HepG2 (cell line): ENCODE data around the gene HEXD. TPM values are rescaled to one million over a fixed set of nuclear protein-coding genes. Genes with fewer than 3 reads are reported as not detected.

Experiments used
- DBP ChIP-seq: sonication (generic); formaldehyde crosslinking; IDR thresholded peaks from 2 replicates; pipeline ENCODE4 v1.4.0; 2020; ENCODE audit warnings: missing genetic modification reagents; ENCODE audit errors: not compliant biosample characterization
- KDM3A ChIP-seq: IDR thresholded peaks from 2 replicates; pipeline ENCODE4 v1.6.1; 2018; ENCODE audit warnings: low read depth, missing compliant biosample characterization
- MTA1 ChIP-seq: sonication (generic); formaldehyde crosslinking; IDR thresholded peaks from 2 replicates; pipeline ENCODE4 v1.4.0; 2020; ENCODE audit warnings: missing genetic modification reagents, mild to moderate bottlenecking, borderline replicate concordance
- NFATC3 ChIP-seq: sonication (generic); formaldehyde crosslinking; IDR thresholded peaks from 2 replicates; pipeline ENCODE4 v1.5.1; 2020; ENCODE audit warnings: mild to moderate bottlenecking, missing genetic modification reagents
- RBM22 ChIP-seq: fragments of 200-400 bp; formaldehyde crosslinking; optimal IDR thresholded peaks from 2 replicates; pipeline ENCODE3; 2017; ENCODE audit warnings: mild to moderate bottlenecking, low read length, moderate library complexity
- SKI ChIP-seq: fragments of 450-650 bp; IDR thresholded peaks from one replicate; pipeline ENCODE4 v1.6.1; 2018; ENCODE audit warnings: mild to moderate bottlenecking; ENCODE audit not compliant: partially characterized antibody
- SOX5 ChIP-seq: IDR thresholded peaks from 2 replicates; pipeline ENCODE4 v1.6.1; 2016; ENCODE audit warnings: borderline replicate concordance
- TBX3 ChIP-seq: fragments of 450-650 bp; IDR thresholded peaks from 2 replicates; pipeline ENCODE4 v1.6.1; 2017; ENCODE audit warnings: antibody characterized with exemption, mild to moderate bottlenecking, inconsistent platforms, borderline replicate concordance
- ZBTB1 ChIP-seq: sonication (generic); formaldehyde crosslinking; IDR thresholded peaks from 2 replicates; pipeline ENCODE4 v1.4.0; 2020; ENCODE audit warnings: missing genetic modification reagents, borderline replicate concordance
- ZNF30 ChIP-seq: sonication (generic); formaldehyde crosslinking; IDR thresholded peaks from 2 replicates; pipeline ENCODE4 v1.5.0; 2020; ENCODE audit warnings: mild to moderate bottlenecking, missing genetic modification reagents
- ZNF333 ChIP-seq: sonication (generic); formaldehyde crosslinking; IDR thresholded peaks from 2 replicates; pipeline ENCODE4 v1.4.0; 2020; ENCODE audit warnings: mild to moderate bottlenecking, missing genetic modification reagents, borderline replicate concordance
- ZNF512B ChIP-seq: sonication (generic); formaldehyde crosslinking; IDR thresholded peaks from 2 replicates; pipeline ENCODE4 v1.5.1; 2020; ENCODE audit warnings: missing genetic modification reagents, mild to moderate bottlenecking, borderline replicate concordance
- ZNF569 ChIP-seq: sonication (generic); formaldehyde crosslinking; IDR thresholded peaks from 2 replicates; pipeline ENCODE4 v1.5.0; 2020; ENCODE audit warnings: mild to moderate bottlenecking, missing genetic modification reagents, moderate library complexity, borderline replicate concordance
- ZNF646 ChIP-seq: sonication (generic); formaldehyde crosslinking; IDR thresholded peaks from 2 replicates; pipeline ENCODE4 v1.9.0; 2021; ENCODE audit warnings: mild to moderate bottlenecking, missing genetic modification reagents
- polyA plus RNA-seq, 8 experiments: library from polyadenylated mRNA; depleted of rRNA in 3 of 8; stranded (reverse) in 7 of 8; unstranded in 1 of 8; fragments of >200 nt; fragmentation: Illumina TruSeq in 4 of 8; extraction: Trizol in 4 of 8; gene quantifications; 2 replicates each; pipeline versions ENCODE4 v1.2.1 to v1.2.3, GENCODE V29; 2011 to 2016; ENCODE audit warnings: low read depth in 4 of 8, missing spikeins in 1 of 8, mixed read lengths in 1 of 8; ENCODE audit not compliant: insufficient read depth in 1 of 8
- total RNA-seq, 5 experiments: library from RNA; depleted of rRNA; stranded (reverse); fragments of >200 nt; fragmentation: Illumina TruSeq; extraction: Trizol; gene quantifications; 2 replicates each; pipeline ENCODE4 v1.2.3, GENCODE V29; 2016; ENCODE audit warnings: low read depth in 1 of 5
- TF ChIP-seq, protein P1 (sequence below): sonication (generic); formaldehyde crosslinking; IDR thresholded peaks from 2 replicates; pipeline ENCODE4 v1.5.0; 2020; ENCODE audit warnings: missing genetic modification reagents
- TF ChIP-seq, protein P2 (sequence below): sonication (generic); formaldehyde crosslinking; IDR thresholded peaks from 2 replicates; pipeline ENCODE4 v1.5.1; 2020; ENCODE audit warnings: missing genetic modification reagents, mild to moderate bottlenecking, borderline replicate concordance

The HEXD gene
- total and polyA plus RNA-seq, 2 of the 13 experiments (the other 11 are each of a cell fraction or from before 2014, with no cell fraction given) = 22.3 to 41.8 TPM

DNA sequence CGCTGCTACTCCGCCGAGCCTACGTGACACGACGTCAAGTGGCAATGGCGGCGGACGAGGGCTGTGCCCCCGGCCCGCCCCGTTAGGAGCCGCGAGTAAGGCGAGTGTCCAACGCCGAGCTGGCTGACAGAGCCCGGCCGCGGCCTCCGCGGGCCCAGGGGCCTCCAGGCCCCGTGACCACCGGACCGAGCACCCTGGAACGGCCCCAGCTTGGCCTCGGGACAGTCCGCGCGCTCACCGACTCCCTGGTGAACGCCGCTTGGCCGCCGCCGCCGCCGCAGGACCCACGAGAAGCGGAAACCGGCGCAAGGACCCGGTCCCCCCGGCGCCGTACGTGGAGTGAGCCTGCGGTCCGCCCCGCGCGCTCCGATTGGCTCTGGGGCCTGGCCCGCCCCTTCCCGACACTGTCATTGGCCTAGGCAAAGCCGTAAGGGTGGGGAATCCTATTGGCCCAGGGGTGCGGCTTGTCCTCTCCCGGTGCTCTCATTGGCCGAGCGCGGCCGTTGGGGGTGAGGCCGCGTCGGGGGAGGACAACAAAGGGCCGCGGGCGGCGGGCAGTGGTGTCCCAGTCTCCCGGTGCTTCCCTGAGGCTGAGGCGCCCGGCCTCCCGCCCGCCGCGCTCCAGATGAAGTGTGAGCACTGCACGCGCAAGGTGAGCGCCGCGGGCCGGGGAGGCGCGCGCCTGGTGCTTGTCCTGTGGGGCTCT lies 40.2 kb downstream of the HEXD start, which contains the start of gene NARF (continued):
- TF ChIP-seq MTA1 (CRISPR knock-in tag) (peak; percentile 71; the same call in 1 of the 2 replicates), ZNF30 (no peak), SKI (peak; percentile 52), DBP (CRISPR knock-in tag) (peak; percentile 70), NFATC3 (CRISPR knock-in tag) (no peak), RBM22 (peak; percentile 63), ZNF569 (no peak), ZNF512B (CRISPR knock-in tag) (no peak), TBX3 (peak; percentile 59; the same call in 1 of the 2 replicates), ZNF333 (peak; percentile 67; the same call in 1 of the 2 replicates), ZBTB1 (no peak; the same call in 1 of the 2 replicates), KDM3A (peak; percentile 87; the same call in 1 of the 2 replicates), ZNF646 (no peak), SOX5 (0 out of 2 replicates have a peak, but pooled peaks have one; percentile 59)
- TF ChIP-seq, protein P1, sequence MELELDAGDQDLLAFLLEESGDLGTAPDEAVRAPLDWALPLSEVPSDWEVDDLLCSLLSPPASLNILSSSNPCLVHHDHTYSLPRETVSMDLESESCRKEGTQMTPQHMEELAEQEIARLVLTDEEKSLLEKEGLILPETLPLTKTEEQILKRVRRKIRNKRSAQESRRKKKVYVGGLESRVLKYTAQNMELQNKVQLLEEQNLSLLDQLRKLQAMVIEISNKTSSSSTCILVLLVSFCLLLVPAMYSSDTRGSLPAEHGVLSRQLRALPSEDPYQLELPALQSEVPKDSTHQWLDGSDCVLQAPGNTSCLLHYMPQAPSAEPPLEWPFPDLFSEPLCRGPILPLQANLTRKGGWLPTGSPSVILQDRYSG (CRISPR knock-in tag) = peak; percentile 54; the same call in 1 of the 2 replicates
- TF ChIP-seq, protein P2, sequence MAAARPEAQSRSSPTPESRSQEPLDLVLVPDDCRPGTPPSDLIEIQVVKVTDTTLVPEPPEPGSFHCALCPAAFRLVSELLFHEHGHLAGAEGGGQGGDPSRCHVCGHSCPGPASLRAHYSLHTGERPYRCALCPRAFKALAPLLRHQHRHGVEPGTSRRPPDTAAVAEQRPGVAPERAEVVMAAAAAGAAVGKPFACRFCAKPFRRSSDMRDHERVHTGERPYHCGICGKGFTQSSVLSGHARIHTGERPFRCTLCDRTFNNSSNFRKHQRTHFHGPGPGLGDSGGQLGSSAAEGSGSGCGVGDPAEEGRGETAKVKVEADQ (CRISPR knock-in tag) = peak; percentile 74; the same call in 1 of the 2 replicates
